HCT116 (cell line): Measurements from ENCODE around the gene SETD5. TPM values are rescaled to one million over a fixed set of nuclear protein-coding genes. Genes with fewer than 3 reads are reported as not detected.
A peak's percentile ranks its signal among the peaks of the same experiment; 100 is the strongest.

ENCODE experiments used
- ATAC-seq: fragments of 200-7000 bp; cut with Tn5 transposase; 2 replicates; pipeline ENCODE4 v1.9.1; 2020; ENCODE audit warnings: mild to moderate bottlenecking, moderate library complexity
- BruUV-seq: library from RNA; stranded (reverse); fragments of 400-500 nt; replicated peaks from 2 replicates; lab custom pipeline; 2021; lab: Mats Ljungman, UMichigan
- CTCF ChIA-PET: fragments of 300-600 bp; sonication (Branson Sonifier 250); formaldehyde crosslinking; loops from one replicate; lab custom pipeline; 2021; ENCODE audit warnings: antibody characterized with exemption; lab: Charles Lee
- POLR2A ChIA-PET: fragments of 300-600, 350-600 bp; sonication (Branson Sonifier 250); formaldehyde crosslinking; loops from one replicate; lab custom pipeline; 2021; ENCODE audit warnings: antibody characterized with exemption; lab: Charles Lee
- RAD21 ChIA-PET, 2 experiments: fragments of 300-600 bp; sonication (Branson Sonifier 250); formaldehyde crosslinking; loops; one replicate each; lab custom pipeline; 2023; ENCODE audit warnings: low total read pairs in 2 of 2; ENCODE audit not compliant: uncharacterized antibody in 2 of 2, unreplicated experiment in 2 of 2, low non-redundant PET in 1 of 2; lab: Charles Lee
- DNase-seq: peaks from one replicate; pipeline ENCODE4 v3.0.0-alpha.2; 2010; ENCODE audit warnings: low read depth, low spot score
- H2AFZ ChIP-seq: fragments of 200-600 bp; shearing (Covaris generic), sonication (generic); 2 replicates; pipeline ENCODE4 v1.6.1; 2017; ENCODE audit warnings: low read depth, mixed run types, mixed read lengths, antibody characterized with exemption, low read length; ENCODE audit not compliant: poor library complexity, severe bottlenecking
- H3K27ac ChIP-seq: 2 replicates; pipeline ENCODE4 v1.5.1; 2012; ENCODE audit warnings: low read depth, low read length
- H3K27me3 ChIP-seq: fragments of 200-600 bp; sonication (generic); 2 replicates; pipeline ENCODE4 v1.6.1; 2016; ENCODE audit warnings: mixed run types, low read length, mixed read lengths; ENCODE audit not compliant: insufficient read depth
- H3K36me3 ChIP-seq, 2 experiments: fragments of 200-500 bp in 1 of 2; fragments of 200-600 bp in 1 of 2; sonication (Bioruptor generic) in 1 of 2; sonication (generic) in 1 of 2; 2 replicates each; pipeline versions ENCODE4 v1.5.1 to v1.6.1; 2014 to 2016; ENCODE audit warnings: low read length in 2 of 2, inconsistent platforms in 1 of 2, mixed read lengths in 1 of 2, mixed run types in 1 of 2; ENCODE audit not compliant: insufficient read depth in 2 of 2, control insufficient read depth in 1 of 2
- H3K4me1 ChIP-seq, 2 experiments: fragments of 200-600 bp in 1 of 2; sonication (generic) in 1 of 2; 2 replicates each; pipeline versions ENCODE4 v1.5.1 to v1.6.1; 2012 to 2017; ENCODE audit warnings: low read length in 2 of 2, inconsistent platforms in 1 of 2, mild to moderate bottlenecking in 1 of 2, mixed read lengths in 1 of 2, mixed run types in 1 of 2, moderate library complexity in 1 of 2; ENCODE audit not compliant: insufficient read depth in 2 of 2, control insufficient read depth in 1 of 2
- H3K4me2 ChIP-seq: fragments of 200-600 bp; sonication (generic); 2 replicates; pipeline ENCODE4 v1.6.1; 2017; ENCODE audit warnings: mixed run types, low read length, mixed read lengths
- H3K4me3 ChIP-seq, 2 experiments: fragments of 200-600 bp in 1 of 2; sonication (generic) in 1 of 2; replicated peaks in 1 of 2; 2 replicates each; pipeline ENCODE4 v1.5.1; 2011 to 2016; ENCODE audit warnings: low read length in 2 of 2, control low read depth in 1 of 2, low read depth in 1 of 2, mild to moderate bottlenecking in 1 of 2, mixed read lengths in 1 of 2, mixed run types in 1 of 2
- H3K79me2 ChIP-seq: fragments of 200-600 bp; sonication (generic); 2 replicates; pipeline ENCODE4 v1.6.1; 2017; ENCODE audit warnings: mild to moderate bottlenecking, mixed run types, low read length, moderate library complexity, mixed read lengths; ENCODE audit not compliant: insufficient read depth
- H3K9ac ChIP-seq: fragments of 200-600 bp; sonication (generic); 2 replicates; pipeline ENCODE4 v1.6.1; 2016; ENCODE audit warnings: low read length, mixed read lengths
- H3K9me2 ChIP-seq: fragments of 200-600 bp; sonication (generic), shearing (Covaris generic); 2 replicates; pipeline ENCODE4 v1.6.1; 2017; ENCODE audit warnings: mixed run types, mild to moderate bottlenecking, moderate library complexity; ENCODE audit not compliant: insufficient read depth
- H3K9me3 ChIP-seq, 2 experiments: fragments of 200-500 bp in 1 of 2; fragments of 200-600 bp in 1 of 2; sonication (Bioruptor generic) in 1 of 2; sonication (generic) in 1 of 2; 2 replicates each; pipeline ENCODE4 v1.6.1; 2014 to 2017; ENCODE audit warnings: low read length in 2 of 2, mixed read lengths in 2 of 2, inconsistent platforms in 1 of 2, low read depth in 1 of 2, mild to moderate bottlenecking in 1 of 2, mixed run types in 1 of 2, moderate library complexity in 1 of 2; ENCODE audit not compliant: control insufficient read depth in 1 of 2, insufficient read depth in 1 of 2
- H4K20me1 ChIP-seq: fragments of 200-600 bp; sonication (generic), shearing (Covaris generic); 2 replicates; pipeline ENCODE4 v1.6.1; 2017; ENCODE audit warnings: mixed run types, mild to moderate bottlenecking, moderate library complexity; ENCODE audit not compliant: insufficient read depth
- CBX3 ChIP-seq: IDR thresholded peaks from 2 replicates; pipeline ENCODE4 v1.6.1; 2012; ENCODE audit warnings: low read depth
- CEBPB ChIP-seq: IDR thresholded peaks from 2 replicates; pipeline ENCODE4 v1.6.1; 2012; ENCODE audit warnings: low read depth
- ELF1 ChIP-seq: IDR thresholded peaks from 2 replicates; pipeline ENCODE4 v1.6.1; 2012; ENCODE audit warnings: low read depth, borderline replicate concordance
- JUND ChIP-seq: IDR thresholded peaks from 2 replicates; pipeline ENCODE4 v1.6.1; 2012
- POLR2A ChIP-seq: IDR thresholded peaks from 2 replicates; pipeline ENCODE4 v1.7.0; 2011; ENCODE audit warnings: borderline replicate concordance; ENCODE audit not compliant: insufficient read depth, insufficient read length; ENCODE audit errors: extremely low read depth
- RAD21 ChIP-seq: IDR thresholded peaks from 2 replicates; pipeline ENCODE4 v1.6.1; 2012; ENCODE audit warnings: low read depth, mild to moderate bottlenecking
- SP1 ChIP-seq: IDR thresholded peaks from 2 replicates; pipeline ENCODE4 v1.6.1; 2012; ENCODE audit warnings: low read depth
- SRF ChIP-seq: IDR thresholded peaks from 2 replicates; pipeline ENCODE4 v1.6.1; 2012; ENCODE audit warnings: low read depth
- TCF7L2 ChIP-seq: IDR thresholded peaks from 2 replicates; pipeline ENCODE4 v1.7.0; 2011; ENCODE audit warnings: borderline replicate concordance, inconsistent platforms; ENCODE audit not compliant: insufficient read depth, insufficient read length; ENCODE audit errors: extremely low read depth
- YY1 ChIP-seq: IDR thresholded peaks from 2 replicates; pipeline ENCODE4 v1.6.1; 2011; ENCODE audit warnings: low read length, low read depth, moderate library complexity, mild to moderate bottlenecking; ENCODE audit not compliant: insufficient replicate concordance; ENCODE audit errors: extremely low read depth
- intact Hi-C: fragments of 100-400 bp; cut with micrococcal nuclease; formaldehyde crosslinking; loops from 2 replicates; pipeline ENCODE4 v1.10.0; 2022
- total RNA-seq: library from RNA; stranded (reverse); gene quantifications from one replicate; pipeline ENCODE4 v1.2.1, GENCODE V29; 2021; ENCODE audit not compliant: unreplicated experiment
- TF ChIP-seq, protein P1 (sequence below), 3 experiments: fragments of 200-600 bp in 1 of 3; sonication (generic) in 1 of 3; IDR thresholded peaks in 2 of 3; conservative IDR thresholded peaks in 1 of 3; 2 replicates each; pipeline ENCODE4 v1.5.1; 2012 to 2017; ENCODE audit warnings: low read depth in 2 of 3, low read length in 2 of 3, antibody characterized with exemption in 1 of 3, borderline replicate concordance in 1 of 3, control low read depth in 1 of 3, mild to moderate bottlenecking in 1 of 3, mixed read lengths in 1 of 3, mixed run types in 1 of 3, moderate library complexity in 1 of 3; ENCODE audit not compliant: insufficient read depth in 1 of 3
- TF ChIP-seq, protein P2 (sequence below): IDR thresholded peaks from 2 replicates; pipeline ENCODE4 v1.6.1; 2011; ENCODE audit warnings: mild to moderate bottlenecking, low read length, moderate library complexity; ENCODE audit not compliant: insufficient replicate concordance; ENCODE audit errors: extremely low read depth

Gene SETD5
- total RNA-seq, 1 experiment from 2014 or later, result 141 TPM

DNA sequence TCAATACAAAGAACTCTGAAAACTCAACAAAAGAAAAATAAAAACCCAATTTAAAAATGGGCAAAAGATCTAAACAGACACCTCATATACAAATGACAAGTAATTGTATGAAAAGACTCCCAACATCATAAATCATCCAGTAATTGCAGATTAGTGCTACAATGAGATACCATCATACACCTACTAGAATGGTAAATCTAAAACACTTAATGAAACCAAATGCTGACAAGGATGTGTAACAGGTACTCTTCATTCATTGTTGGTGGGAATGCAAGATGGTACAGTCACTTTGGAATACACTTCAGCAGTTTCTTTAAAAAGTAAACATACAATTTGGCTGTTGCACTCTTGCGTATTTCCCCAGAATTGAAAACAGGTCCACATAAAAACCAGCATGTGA is 87.8 kb downstream of the SETD5 start:
- H3K4me2 ChIP-seq, result no peak overlapping the region
- H3K9ac ChIP-seq, result no peak overlapping the region
- no peaks in the 10 kb centered on the region for H3K9me3 ChIP-seq
- ChIA-PET RAD21 (no interaction called here), CTCF (no interaction called here), POLR2A (no interaction called here)
- H3K27me3 ChIP-seq, result no peaks in the 10 kb centered on the region
- H3K79me2 ChIP-seq, result no peaks in the 10 kb centered on the region
- no peak overlapping the region for H3K4me3 ChIP-seq
- peaks cover 12 to 15% of the 10 kb centered on the region in 2 experiments; a peak in 3 of 4 replicates for H3K36me3 ChIP-seq
- no peak overlapping the region for H3K27ac ChIP-seq
- TSS peak; percentile 14 for BruUV-seq
- H3K9me2 ChIP-seq, result no peaks in the 10 kb centered on the region
- DNase-seq (no peak), ATAC-seq (no peak)
- H3K4me1 ChIP-seq, result no peaks in the 10 kb centered on the region
- TF ChIP-seq RAD21 (no peak), TCF7L2 (no peak), YY1 (no peak), SRF (no peak), ELF1 (no peak), CBX3 (no peak), JUND (no peak), POLR2A (no peak), CEBPB (no peak), SP1 (no peak)
- TF ChIP-seq, protein P1, sequence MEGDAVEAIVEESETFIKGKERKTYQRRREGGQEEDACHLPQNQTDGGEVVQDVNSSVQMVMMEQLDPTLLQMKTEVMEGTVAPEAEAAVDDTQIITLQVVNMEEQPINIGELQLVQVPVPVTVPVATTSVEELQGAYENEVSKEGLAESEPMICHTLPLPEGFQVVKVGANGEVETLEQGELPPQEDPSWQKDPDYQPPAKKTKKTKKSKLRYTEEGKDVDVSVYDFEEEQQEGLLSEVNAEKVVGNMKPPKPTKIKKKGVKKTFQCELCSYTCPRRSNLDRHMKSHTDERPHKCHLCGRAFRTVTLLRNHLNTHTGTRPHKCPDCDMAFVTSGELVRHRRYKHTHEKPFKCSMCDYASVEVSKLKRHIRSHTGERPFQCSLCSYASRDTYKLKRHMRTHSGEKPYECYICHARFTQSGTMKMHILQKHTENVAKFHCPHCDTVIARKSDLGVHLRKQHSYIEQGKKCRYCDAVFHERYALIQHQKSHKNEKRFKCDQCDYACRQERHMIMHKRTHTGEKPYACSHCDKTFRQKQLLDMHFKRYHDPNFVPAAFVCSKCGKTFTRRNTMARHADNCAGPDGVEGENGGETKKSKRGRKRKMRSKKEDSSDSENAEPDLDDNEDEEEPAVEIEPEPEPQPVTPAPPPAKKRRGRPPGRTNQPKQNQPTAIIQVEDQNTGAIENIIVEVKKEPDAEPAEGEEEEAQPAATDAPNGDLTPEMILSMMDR (IDR thresholded peaks at IDR 0.05 in 2 of 3, conservative IDR thresholded peaks at IDR 0.05 in 1 of 3; ENCODE audit: borderline replicate concordance in 1 of 3, insufficient read depth in 1 of 3, low read depth in 2 of 3, low read length in 2 of 3), result no peak
- TF ChIP-seq, protein P2, sequence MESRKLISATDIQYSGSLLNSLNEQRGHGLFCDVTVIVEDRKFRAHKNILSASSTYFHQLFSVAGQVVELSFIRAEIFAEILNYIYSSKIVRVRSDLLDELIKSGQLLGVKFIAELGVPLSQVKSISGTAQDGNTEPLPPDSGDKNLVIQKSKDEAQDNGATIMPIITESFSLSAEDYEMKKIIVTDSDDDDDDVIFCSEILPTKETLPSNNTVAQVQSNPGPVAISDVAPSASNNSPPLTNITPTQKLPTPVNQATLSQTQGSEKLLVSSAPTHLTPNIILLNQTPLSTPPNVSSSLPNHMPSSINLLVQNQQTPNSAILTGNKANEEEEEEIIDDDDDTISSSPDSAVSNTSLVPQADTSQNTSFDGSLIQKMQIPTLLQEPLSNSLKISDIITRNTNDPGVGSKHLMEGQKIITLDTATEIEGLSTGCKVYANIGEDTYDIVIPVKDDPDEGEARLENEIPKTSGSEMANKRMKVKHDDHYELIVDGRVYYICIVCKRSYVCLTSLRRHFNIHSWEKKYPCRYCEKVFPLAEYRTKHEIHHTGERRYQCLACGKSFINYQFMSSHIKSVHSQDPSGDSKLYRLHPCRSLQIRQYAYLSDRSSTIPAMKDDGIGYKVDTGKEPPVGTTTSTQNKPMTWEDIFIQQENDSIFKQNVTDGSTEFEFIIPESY, result no peak
- intact Hi-C loops, result no loop called here
- no peak overlapping the region for H2AFZ ChIP-seq
- H4K20me1 ChIP-seq, result no peaks in the 10 kb centered on the region
